ENCODE data around the gene STAM.

STAM gene

GRCh38 chr10:17733620-17734019 lies 89.7 kb downstream of the STAM start:
- no peak for DNase-seq

- DNase-seq = no peak
Measured at GRCh38 chr10:17734432-17735080, 90.6 kb downstream of the STAM start.

GRCh38 chr10:17735166-17735941 lies 91.4 kb downstream of the STAM start:
- no peak for DNase-seq

DNA sequence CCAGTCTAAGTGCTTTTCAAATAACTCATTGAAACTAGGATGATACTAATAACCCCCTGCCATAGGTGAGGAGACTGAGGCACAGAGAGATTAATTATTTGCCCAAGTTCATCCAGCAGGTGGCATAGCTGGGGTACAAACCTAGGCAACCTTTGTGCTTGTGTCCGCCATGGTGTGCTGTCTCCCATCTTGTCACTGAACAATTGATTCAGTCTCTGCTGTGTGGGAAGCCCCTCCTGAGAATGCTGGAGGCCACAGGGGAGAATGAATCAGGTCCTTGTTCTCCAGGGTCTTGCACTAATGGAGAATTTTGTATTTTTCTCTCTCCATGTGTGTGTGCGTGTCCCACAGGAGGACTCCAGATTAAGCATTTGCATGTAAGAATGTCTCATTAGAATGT lies 92.3 kb downstream of the STAM start:
- DNase-seq = no peak

DNA sequence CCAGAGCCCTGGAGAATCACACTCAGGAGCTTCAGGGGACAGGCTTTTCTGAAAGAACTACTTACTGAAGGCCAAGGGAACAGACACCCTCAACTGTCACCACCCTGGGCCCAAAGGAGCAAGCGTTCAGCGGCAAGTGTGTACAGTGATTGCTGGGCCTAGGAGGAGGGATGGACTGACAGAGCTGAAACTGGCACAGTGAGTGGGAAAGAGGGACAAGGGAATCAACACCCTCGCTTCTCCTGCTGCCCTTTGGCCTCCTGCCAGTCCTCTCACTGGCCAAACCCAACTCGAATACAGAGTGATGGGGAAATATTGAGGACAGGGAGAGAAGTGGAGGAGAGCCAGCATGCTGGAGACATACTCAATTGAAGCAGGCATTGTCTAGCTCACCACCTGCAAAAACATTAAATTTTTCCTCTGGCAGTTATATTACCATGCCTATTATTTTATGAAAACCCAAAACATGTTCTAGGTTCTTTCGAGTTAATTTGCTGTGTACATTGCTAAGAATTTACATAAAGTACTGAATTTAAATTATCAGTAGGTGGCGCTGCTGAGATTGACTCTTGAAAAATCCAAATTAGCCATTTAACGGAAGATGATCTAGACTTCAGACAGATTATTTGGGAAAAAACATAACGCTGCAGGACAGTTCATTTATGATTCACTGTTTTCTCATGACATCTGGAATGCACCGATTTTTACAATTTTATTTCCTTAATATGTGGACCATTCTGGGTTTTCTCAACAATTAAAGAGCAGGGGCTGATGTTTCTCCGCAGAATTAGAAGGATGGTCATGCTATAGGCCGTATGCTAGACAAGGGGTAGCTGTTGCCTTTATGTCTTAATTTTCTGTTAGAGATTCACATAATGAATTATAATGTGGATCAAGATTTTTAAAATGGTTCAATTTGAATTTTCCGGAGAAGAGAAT lies 93.3 kb downstream of the STAM start:
- peak in 1 of 2 donors; percentile 37 for DNase-seq

GRCh38 chr10:17740668-17741067 lies 96.7 kb downstream of the STAM start:
- no peak for DNase-seq

DNA sequence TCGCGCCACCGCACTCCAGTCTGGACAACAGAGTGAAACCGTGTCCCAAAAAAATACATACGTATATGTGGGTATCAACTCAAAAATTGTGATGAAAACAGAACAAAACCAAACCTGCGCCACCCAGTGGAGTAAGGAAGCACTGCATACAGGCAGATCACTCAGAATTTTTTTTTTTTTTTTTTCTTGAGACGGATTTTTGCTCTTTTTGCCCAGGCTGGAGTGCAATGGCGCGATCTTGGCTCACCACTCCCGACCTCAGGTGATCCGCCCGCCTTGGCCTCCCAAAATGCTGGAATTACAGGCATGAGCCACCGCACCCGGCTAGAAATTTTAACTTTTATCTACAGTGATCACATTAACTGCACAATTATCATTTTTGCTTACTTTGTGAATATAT lies 99.0 kb downstream of the STAM start:
- peak; percentile 61 to 69 for DNase-seq

DNA sequence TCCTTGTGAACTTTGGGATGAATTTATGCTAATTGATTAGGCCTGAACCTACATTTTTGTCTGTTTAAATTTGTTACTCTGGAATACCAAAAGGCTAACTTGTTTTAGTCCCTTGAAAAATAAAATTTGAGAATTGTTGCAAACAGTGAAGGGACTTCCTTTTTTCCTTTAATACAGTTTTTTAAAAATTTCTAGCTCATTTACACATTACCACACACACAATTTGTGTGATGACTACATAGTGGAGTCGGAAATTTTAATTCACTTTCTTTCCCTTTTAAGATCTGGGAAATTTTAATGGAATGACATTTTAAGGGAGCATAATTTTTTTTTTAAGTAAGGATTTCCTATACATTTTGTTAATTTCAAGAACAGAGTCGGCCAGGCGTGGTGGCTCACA lies 99.5 kb downstream of the STAM start:
- DNase-seq = no peak

- no peak for DNase-seq
Measured at GRCh38 chr10:17744341-17744861, 100.5 kb downstream of the STAM start.

DNA sequence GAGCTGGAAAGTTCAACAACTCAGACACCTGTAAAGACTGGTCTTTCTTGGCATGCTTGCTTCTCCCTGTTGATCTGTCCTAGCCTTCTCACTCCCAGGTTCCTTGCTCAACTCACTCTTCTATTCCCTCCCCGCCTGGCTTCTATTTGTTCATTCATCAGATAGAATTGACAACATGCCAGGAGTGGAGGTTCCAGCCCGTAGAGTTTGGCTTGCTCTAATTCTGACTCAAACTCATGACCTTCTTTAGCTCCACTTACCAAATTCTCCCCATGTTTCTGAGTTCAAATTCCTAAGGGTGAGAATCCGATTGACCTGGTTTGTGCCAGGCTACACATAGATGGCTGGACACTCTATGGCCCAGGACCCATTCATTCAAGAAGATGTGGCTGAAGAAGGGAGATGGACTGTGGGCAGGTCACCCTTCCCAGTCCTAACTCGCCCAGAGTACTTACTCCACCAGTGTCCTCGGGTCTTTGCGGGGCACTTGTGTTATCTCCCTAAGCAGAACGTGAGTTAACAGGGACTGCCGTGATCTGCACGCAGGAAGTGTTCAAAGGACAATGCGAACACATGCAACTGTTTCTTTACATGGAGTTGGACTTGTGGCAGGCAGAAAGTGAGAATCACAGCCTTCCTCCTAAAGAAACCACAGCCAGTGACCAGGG lies 104.1 kb downstream of the STAM start:
- DNase-seq = no peak

GRCh38 chr10:17749890-17750289 lies 105.9 kb downstream of the STAM start:
- DNase-seq = no peak

DNA sequence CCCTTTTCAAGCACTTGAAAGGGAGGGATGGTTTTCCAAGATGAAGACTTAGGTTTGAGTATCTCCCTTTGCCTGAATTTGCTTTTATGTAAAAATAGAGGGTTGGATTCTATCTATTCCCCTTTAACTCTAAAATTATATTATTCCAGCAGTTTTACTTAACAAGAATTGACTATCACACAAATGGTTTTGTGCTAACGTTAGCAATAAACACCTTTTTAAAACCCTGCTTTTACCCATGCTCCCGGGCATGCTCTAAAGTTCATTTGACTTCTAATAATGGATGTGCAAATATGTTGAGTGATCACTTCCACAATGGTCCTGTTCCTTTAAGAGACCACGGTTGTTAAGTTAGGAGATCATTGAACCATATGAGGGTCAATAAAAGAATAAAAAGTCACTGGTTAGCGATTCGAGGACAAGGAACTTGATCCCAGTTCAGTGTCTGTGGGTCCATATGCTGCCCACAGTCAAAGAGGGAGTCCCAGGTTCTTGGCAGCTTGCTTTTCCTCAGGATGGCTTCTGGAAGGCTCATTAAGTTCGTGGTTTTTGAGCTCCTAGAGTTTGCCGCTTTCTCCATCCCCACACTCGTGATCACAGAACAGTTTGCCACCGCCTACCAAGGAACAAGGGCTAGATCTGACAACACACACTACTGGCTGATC lies 108.0 kb downstream of the STAM start, which contains the start of gene TMEM236:
Gene TMEM236, plus strand, starts transcription at position 421 of the 665 bp plus-strand sequence. Its CDS starts 95 bp downstream, at position 516.
- DNase-seq = no peak

DNA sequence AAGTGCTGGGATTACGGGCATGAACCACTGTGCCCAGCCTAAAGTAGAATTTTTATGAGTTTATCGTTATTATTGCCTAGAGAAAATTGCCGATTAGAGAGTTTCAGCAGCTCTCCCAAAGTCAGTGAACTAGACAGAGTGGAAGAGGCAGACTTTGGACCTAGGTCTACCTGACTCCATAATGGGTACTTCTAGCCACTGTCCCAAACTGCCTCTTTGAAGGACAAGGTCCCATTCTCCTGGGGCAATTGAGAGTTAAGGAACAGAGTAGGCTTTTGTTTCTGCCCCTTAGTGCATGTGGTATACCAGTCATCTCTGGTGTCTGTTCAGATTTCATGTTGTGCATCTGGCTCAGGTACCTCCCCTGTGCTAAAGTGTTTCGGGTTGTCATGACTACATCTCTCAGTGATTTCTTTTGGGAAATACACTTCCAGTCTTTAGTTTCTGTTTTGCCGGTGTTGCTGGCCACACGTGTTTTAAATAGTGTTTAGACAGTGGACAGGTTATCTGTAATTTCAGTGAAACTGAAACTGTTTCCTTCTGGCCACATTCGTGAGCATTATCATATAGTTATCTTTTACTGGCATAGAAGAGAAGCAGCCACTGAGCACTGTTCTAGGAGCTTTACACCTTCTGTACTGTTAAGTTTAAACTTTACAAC lies 112.7 kb downstream of the STAM start:
- no peak for DNase-seq

DNA sequence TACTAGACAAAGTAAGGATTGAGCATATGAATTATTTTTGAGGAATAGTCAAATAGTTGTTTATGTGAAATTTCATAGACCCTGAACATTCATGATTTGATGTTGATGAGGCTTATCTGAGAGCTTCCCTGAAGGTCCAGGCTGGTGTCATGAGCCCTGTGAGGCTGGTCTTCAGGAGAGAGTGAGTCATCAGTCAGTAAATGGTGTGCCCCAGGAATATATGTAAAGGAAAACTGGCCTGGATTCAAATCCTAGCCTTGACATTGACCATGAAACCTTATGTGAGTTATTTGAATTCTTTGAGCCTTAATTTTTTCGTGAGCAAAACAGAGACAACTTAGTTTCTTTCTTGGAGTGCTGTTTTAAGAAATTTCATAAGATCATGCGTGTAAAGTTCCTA lies 114.2 kb downstream of the STAM start:
- DNase-seq = no peak

GRCh38 chr10:17758896-17759295 lies 114.9 kb downstream of the STAM start:
- DNase-seq = no peak

DNA sequence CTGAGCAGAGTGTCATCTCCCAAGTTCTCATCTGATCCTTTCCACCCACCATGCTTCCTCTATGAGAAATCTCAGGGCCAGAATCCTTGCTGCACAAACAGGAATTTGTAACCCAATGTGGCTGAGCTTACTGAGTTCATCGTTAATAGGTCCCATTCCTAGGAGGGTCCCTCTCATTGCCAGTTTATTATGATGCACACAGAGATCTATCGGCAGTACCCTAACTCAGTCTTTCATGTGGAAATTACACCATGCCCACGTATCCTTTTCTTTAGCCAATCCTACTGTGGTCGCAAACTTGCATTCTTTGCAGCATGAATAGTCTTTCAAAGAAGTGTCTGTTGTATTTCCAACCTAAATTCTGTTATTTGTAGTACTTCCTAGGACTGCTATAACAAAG lies 120.2 kb downstream of the STAM start:
- no peak for DNase-seq

- no peak for DNase-seq
Measured at GRCh38 chr10:17765602-17766001, 121.7 kb downstream of the STAM start.
